OCI-LY3 (cell line): ENCODE measurements around the gene EPHA6.

ENCODE experiments used
- H2AFZ ChIP-seq: fragments of 200-600, 300-600 bp; shearing (Covaris generic); 2 replicates; pipeline ENCODE4 v1.6.0; 2014; ENCODE audit warnings: antibody characterized with exemption, low read depth, low read length
- H3K27ac ChIP-seq: fragments of 200-600, 300-600 bp; sonication (generic); 2 replicates; pipeline ENCODE4 v1.5.1; 2014; ENCODE audit warnings: mild to moderate bottlenecking, low read length, moderate library complexity, mixed read lengths
- H3K27me3 ChIP-seq: fragments of 200-600, 300-600 bp; sonication (generic); 2 replicates; pipeline ENCODE4 v1.6.1; 2014; ENCODE audit warnings: low read depth, low read length, mixed read lengths
- H3K36me3 ChIP-seq: fragments of 200-600, 300-600 bp; sonication (generic); replicated peaks from 2 replicates; pipeline ENCODE3; 2014; ENCODE audit warnings: low read depth, low read length, mixed read lengths
- H3K4me1 ChIP-seq: fragments of 300-600, 200-600 bp; sonication (generic); 2 replicates; pipeline ENCODE4 v1.6.1; 2014; ENCODE audit warnings: low read length, mixed read lengths
- H3K4me2 ChIP-seq: fragments of 200-600, 300-600 bp; sonication (generic); 2 replicates; pipeline ENCODE4 v1.6.1; 2014; ENCODE audit warnings: low read length, mixed read lengths
- H3K4me3 ChIP-seq: fragments of 300-600, 200-600 bp; sonication (generic); 2 replicates; pipeline ENCODE4 v1.5.1; 2014; ENCODE audit warnings: antibody characterized with exemption, mild to moderate bottlenecking, low read length, moderate library complexity
- H3K79me2 ChIP-seq: fragments of 300-600, 200-600 bp; shearing (Covaris generic); 2 replicates; pipeline ENCODE4 v1.6.1; 2014; ENCODE audit warnings: mild to moderate bottlenecking, low read length, mixed read lengths
- H3K9ac ChIP-seq: fragments of 300-600, 200-600 bp; shearing (Covaris generic); 2 replicates; pipeline ENCODE4 v1.6.0; 2014; ENCODE audit warnings: mild to moderate bottlenecking, low read length, moderate library complexity
- H3K9me3 ChIP-seq: fragments of 200-600, 300-600 bp; shearing (Covaris generic); 2 replicates; pipeline ENCODE4 v1.6.1; 2014; ENCODE audit warnings: low read length, mixed read lengths; ENCODE audit not compliant: insufficient read depth
- H4K20me1 ChIP-seq: fragments of 200-600, 300-600 bp; sonication (generic); 2 replicates; pipeline ENCODE4 v1.6.1; 2016; ENCODE audit warnings: low read length, mixed read lengths; ENCODE audit not compliant: insufficient read depth
- EZH2phosphoT487 ChIP-seq: fragments of 200-600 bp; shearing (Covaris generic); IDR thresholded peaks from 2 replicates; pipeline ENCODE4 v1.6.1; 2018; ENCODE audit warnings: antibody characterized with exemption, mixed run types, low read depth
- TF ChIP-seq, protein P1 (sequence below): fragments of 200-600, 300-600 bp; sonication (generic); IDR thresholded peaks from 2 replicates; pipeline ENCODE4 v1.5.1; 2014; ENCODE audit warnings: antibody characterized with exemption, low read length, low read depth

EPHA6 gene

DNA sequence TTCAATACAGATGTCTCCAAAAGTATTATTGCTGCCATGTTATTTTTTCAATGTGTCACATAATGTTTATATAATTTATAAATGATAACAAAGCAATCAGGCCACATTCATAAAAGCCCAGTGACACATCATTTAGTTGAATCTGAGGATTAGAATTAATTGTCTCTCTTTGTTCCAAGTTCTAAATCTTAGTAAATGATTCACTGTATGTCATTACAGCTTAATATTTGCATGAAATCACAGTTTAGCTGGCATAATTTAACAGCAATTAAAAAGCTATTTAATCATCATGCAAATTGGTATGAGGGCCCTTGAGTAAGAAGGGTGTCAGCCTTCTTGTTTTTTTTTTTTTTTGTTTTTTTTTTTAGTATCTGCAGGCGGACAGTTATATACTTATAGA lies 427.0 kb downstream of the EPHA6 start:
- Histone ChIP-seq H4K20me1 (no peaks in the 10 kb centered on the region), H3K79me2 (no peaks in the 10 kb centered on the region), H3K4me2 (no peak overlapping the region), H2AFZ (no peak overlapping the region), H3K4me1 (no peaks in the 10 kb centered on the region), H3K36me3 (no peaks in the 10 kb centered on the region), H3K27me3 (no peaks in the 10 kb centered on the region), H3K9ac (no peak overlapping the region), H3K4me3 (no peak overlapping the region), H3K27ac (no peak overlapping the region), H3K9me3 (no peaks in the 10 kb centered on the region)
- TF ChIP-seq, protein P1, sequence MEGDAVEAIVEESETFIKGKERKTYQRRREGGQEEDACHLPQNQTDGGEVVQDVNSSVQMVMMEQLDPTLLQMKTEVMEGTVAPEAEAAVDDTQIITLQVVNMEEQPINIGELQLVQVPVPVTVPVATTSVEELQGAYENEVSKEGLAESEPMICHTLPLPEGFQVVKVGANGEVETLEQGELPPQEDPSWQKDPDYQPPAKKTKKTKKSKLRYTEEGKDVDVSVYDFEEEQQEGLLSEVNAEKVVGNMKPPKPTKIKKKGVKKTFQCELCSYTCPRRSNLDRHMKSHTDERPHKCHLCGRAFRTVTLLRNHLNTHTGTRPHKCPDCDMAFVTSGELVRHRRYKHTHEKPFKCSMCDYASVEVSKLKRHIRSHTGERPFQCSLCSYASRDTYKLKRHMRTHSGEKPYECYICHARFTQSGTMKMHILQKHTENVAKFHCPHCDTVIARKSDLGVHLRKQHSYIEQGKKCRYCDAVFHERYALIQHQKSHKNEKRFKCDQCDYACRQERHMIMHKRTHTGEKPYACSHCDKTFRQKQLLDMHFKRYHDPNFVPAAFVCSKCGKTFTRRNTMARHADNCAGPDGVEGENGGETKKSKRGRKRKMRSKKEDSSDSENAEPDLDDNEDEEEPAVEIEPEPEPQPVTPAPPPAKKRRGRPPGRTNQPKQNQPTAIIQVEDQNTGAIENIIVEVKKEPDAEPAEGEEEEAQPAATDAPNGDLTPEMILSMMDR, result no peak
- TF ChIP-seq EZH2phosphoT487, result no peak

DNA sequence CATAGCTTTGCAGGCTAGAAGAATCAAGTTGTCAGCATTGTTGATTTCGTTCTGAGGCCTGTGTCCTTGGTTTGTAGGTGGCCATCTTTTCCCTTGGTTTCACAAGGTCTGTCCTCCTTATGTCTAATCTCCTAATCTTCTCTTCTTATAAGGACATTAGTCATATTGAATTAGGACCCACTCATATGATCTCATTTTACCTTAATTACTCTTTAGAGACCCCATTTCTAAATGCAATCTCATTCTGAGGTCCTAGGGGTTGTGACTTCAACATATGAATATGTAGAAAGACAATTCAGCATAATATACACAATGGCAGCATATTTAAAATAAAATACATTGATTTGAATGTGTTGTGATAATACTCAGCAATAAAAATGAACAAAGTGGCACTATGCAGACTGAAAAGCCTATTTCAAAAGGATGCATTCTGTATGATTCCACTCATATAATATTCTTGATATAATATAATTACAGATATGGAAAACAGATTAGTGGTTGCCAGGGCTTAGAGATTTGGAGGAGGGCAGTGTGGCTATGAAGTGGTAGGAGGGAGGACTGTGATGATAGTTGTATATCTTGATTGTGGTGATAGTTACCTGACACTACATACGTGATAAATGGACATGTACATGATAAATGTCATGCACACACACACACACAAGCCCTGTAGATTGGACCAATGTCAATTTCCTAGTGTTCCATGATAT lies 431.0 kb downstream of the EPHA6 start:
- H3K27ac ChIP-seq, result no peak overlapping the region

DNA sequence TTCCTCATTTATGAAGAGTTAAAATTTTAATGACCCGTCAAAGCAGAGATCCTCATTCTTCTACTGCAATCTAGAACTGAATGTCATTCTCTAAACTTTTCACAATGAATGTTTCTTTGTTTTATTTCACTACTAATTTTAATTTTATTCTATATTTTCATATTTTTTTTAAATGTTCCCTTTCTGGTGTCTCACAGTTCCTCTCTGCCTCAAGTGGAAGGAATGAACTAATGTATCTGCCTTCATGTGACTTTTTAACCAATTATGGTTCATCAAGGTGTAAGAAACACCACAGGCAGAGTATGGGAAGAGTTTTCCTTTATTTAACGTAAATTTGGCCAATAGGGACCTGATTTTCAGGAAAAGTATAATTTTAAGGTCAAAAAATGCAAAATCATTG lies 441.7 kb downstream of the EPHA6 start:
- Histone ChIP-seq H3K27me3 (no peaks in the 10 kb centered on the region), H2AFZ (no peak overlapping the region), H3K27ac (no peak overlapping the region), H3K4me1 (no peaks in the 10 kb centered on the region), H3K9me3 (no peaks in the 10 kb centered on the region), H3K4me2 (no peak overlapping the region), H3K4me3 (no peak overlapping the region), H4K20me1 (no peaks in the 10 kb centered on the region), H3K79me2 (no peaks in the 10 kb centered on the region), H3K9ac (no peak overlapping the region), H3K36me3 (no peaks in the 10 kb centered on the region)
- TF ChIP-seq, protein P1, result no peak
- no peak for TF ChIP-seq EZH2phosphoT487

More for the DNA sequence above, 431.0 kb downstream of the EPHA6 start:
- Histone ChIP-seq H3K79me2 (no peaks in the 10 kb centered on the region), H3K9me3 (no peaks in the 10 kb centered on the region), H3K4me3 (no peak overlapping the region), H3K9ac (no peak overlapping the region), H3K4me2 (no peak overlapping the region), H3K36me3 (no peaks in the 10 kb centered on the region), H3K27me3 (no peaks in the 10 kb centered on the region), H3K4me1 (no peaks in the 10 kb centered on the region), H2AFZ (no peak overlapping the region), H4K20me1 (no peaks in the 10 kb centered on the region)
- TF ChIP-seq, protein P1, result no peak
- no peak for TF ChIP-seq EZH2phosphoT487

DNA sequence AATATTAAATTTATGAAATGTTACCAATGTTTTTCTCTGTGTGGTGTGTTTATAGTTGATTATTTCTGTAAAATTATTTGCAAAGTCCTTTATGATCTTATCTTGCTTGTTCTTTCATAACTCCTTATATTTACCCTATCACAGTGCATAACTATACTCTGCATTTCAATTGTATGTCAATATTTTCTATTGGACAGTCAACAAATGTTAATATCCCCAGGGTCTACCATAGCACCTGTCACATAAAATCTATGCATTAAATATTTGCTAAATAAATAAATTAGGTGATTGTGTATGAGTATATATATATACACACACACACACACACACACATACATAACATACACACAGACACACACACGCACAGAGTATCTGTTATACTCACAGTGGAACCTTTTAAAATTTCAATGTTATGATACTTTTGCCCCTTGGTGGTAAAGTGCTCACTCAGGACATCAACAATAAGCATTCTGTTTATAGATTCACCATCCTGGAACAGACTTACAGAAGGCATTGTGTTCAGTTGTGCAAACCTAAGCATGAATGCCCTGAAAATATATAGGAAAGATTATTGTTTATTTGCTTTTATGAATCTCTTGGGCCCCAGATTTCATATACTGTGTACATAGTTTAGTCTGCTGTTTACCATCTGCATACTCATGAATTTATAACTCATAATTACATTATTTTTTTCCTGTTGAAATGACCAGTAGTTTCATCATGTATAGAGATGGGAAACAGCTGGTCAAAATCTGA lies 443.7 kb downstream of the EPHA6 start:
- H3K27me3 ChIP-seq, result no peaks in the 10 kb centered on the region
- no peak overlapping the region for H2AFZ ChIP-seq
- no peak overlapping the region for H3K4me2 ChIP-seq
- H3K36me3 ChIP-seq, result no peaks in the 10 kb centered on the region
- no peaks in the 10 kb centered on the region for H4K20me1 ChIP-seq
- H3K9ac ChIP-seq, result no peak overlapping the region
- H3K4me1 ChIP-seq, result no peaks in the 10 kb centered on the region
- H3K79me2 ChIP-seq, result no peaks in the 10 kb centered on the region
- no peaks in the 10 kb centered on the region for H3K9me3 ChIP-seq
- no peak overlapping the region for H3K4me3 ChIP-seq
- no peak overlapping the region for H3K27ac ChIP-seq
- TF ChIP-seq, protein P1, result no peak
- TF ChIP-seq EZH2phosphoT487, result no peak
